HG03521 (cell line): ENCODE results near the gene MPP1.

ENCODE experiments used
- ATAC-seq: cut with Tn5 transposase; IDR thresholded peaks from one replicate; pipeline ENCODE4 v1.9.1; 2021; ENCODE audit warnings: mild to moderate bottlenecking, moderate library complexity; ENCODE audit not compliant: unreplicated experiment

Gene MPP1

GRCh38 chrX:154733066-154733425, 72.2 kb downstream of the MPP1 start:
- ATAC-seq: no peak

DNA sequence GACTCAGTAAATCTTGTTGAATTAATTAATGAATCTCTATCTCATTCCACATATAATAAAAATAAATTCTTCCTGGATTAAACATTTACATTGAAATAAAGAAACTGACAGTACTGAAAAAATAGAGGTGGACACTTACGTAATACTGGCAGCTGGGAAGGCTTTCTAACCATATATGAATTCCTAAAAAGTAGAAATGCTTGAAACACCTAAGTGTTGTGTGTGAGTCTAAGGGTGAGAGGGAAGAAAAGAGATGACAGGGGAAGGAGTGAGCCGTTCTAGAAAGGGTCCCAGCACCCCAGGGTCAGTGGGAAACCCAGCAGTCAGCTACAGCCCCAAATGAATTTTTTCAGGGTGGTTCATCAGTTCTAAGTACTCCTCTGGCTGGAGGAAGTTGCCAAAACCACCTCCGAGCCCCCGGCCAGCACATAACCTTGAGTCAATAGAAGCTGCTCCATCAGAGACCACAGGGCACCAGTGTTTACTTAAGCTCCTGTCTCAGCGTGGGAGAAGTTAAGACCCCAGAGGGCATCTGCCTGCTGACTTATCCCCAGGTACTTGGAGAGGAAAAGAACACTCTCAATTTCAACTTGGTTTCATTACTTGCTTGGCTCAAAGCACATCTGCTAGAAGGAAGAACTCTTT, 72.7 kb downstream of the MPP1 start:
- no peak for ATAC-seq

GRCh38 chrX:154731881-154732280, 73.4 kb downstream of the MPP1 start:
- no peak for ATAC-seq

DNA sequence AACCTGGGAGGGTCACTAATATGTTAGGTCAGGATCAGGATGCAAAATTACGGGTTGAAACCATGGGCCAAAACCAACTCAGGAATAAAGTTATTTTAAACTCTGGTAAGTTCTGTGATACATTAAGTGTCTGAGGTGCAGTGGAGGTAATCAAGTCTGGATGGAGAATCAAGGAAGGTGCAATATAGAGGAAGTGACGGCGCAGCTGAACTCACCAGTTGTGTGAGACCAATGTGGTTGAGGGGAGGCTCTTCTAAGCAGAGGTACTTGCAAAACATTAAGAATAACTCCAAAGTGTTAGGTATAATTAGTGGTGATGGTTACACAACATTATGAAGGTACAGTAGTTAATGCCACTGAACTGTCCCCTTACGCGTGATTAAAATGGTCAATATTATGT, 74.1 kb downstream of the MPP1 start:
- no peak for ATAC-seq

GRCh38 chrX:154730253-154730891, 74.9 kb downstream of the MPP1 start:
- ATAC-seq: no peak

- no peak for ATAC-seq
Observed at GRCh38 chrX:154729439-154729838, 75.8 kb downstream of the MPP1 start.
